GM23248 (cell line): Measurements from ENCODE around the gene STXBP3. TPM values are rescaled to one million over a fixed set of nuclear protein-coding genes. Genes with fewer than 3 reads are reported as not detected.

Experiments
- DNase-seq: peaks from one replicate; pipeline ENCODE4 v3.0.0-alpha.2; 2015
- H2AFZ ChIP-seq: fragments of 200-600 bp; sonication (generic); 2 replicates; pipeline ENCODE4 v1.6.1; 2016; ENCODE audit warnings: antibody characterized with exemption
- H3F3A ChIP-seq: fragments of 200-600 bp; sonication (generic); 2 replicates; pipeline ENCODE4 v1.6.1; 2016; ENCODE audit warnings: mild to moderate bottlenecking, antibody characterized with exemption, mixed run types; ENCODE audit not compliant: insufficient read depth
- H3K27ac ChIP-seq: fragments of 200-600 bp; sonication (generic); 2 replicates; pipeline ENCODE4 v1.5.1; 2016; ENCODE audit warnings: mild to moderate bottlenecking
- H3K27me3 ChIP-seq: fragments of 200-600 bp; sonication (generic); replicated peaks from 2 replicates; pipeline ENCODE4 v1.6.1; 2016; ENCODE audit warnings: mild to moderate bottlenecking; ENCODE audit not compliant: insufficient read depth
- H3K36me3 ChIP-seq: fragments of 200-600 bp; sonication (generic); 2 replicates; pipeline ENCODE4 v1.6.1; 2016; ENCODE audit warnings: low read depth, mild to moderate bottlenecking
- H3K4me1 ChIP-seq: fragments of 200-600 bp; sonication (generic); 2 replicates; pipeline ENCODE4 v1.6.1; 2016; ENCODE audit warnings: mild to moderate bottlenecking; ENCODE audit not compliant: insufficient read depth
- H3K4me2 ChIP-seq: fragments of 200-600 bp; sonication (generic); one replicate; pipeline ENCODE4 v1.6.1; 2016; ENCODE audit warnings: mild to moderate bottlenecking; ENCODE audit not compliant: unreplicated experiment
- H3K4me3 ChIP-seq: fragments of 200-600 bp; sonication (generic); 2 replicates; pipeline ENCODE4 v1.5.1; 2016; ENCODE audit warnings: mild to moderate bottlenecking
- H3K79me2 ChIP-seq: fragments of 200-600 bp; sonication (generic); 2 replicates; pipeline ENCODE4 v1.6.1; 2016; ENCODE audit warnings: mild to moderate bottlenecking; ENCODE audit not compliant: insufficient read depth
- H3K9ac ChIP-seq: fragments of 200-600 bp; sonication (generic); 2 replicates; pipeline ENCODE4 v1.6.1; 2016; ENCODE audit warnings: mild to moderate bottlenecking
- H3K9me2 ChIP-seq: fragments of 200-600 bp; sonication (generic); 2 replicates; pipeline ENCODE4 v1.6.1; 2016; ENCODE audit warnings: mixed run types, mild to moderate bottlenecking, moderate library complexity; ENCODE audit not compliant: insufficient read depth
- H3K9me3 ChIP-seq: fragments of 200-600 bp; sonication (generic); one replicate; pipeline ENCODE4 v1.6.1; 2017; ENCODE audit warnings: low read depth
- H4K20me1 ChIP-seq: fragments of 200-600 bp; sonication (generic); 2 replicates; pipeline ENCODE4 v1.6.0; 2016; ENCODE audit not compliant: insufficient read depth
- EZH2 ChIP-seq: fragments of 200-600 bp; sonication (generic); IDR thresholded peaks from 2 replicates; pipeline ENCODE4 v1.6.1; 2018; ENCODE audit warnings: antibody characterized with exemption, mild to moderate bottlenecking; ENCODE audit not compliant: insufficient read depth, poor library complexity, severe bottlenecking
- EZH2phosphoT487 ChIP-seq: fragments of 200-600 bp; sonication (generic); IDR thresholded peaks from 2 replicates; pipeline ENCODE4 v1.6.1; 2018; ENCODE audit warnings: antibody characterized with exemption, moderate library complexity, mild to moderate bottlenecking, low read depth; ENCODE audit not compliant: insufficient read depth
- WGBS, 2 experiments: methylation state at CpG; one replicate each; pipeline ENCODE4 v1.1.6; 2015 to 2017; ENCODE audit warnings: low lambda C conversion rate in 2 of 2, low coverage in 1 of 2; ENCODE audit errors: missing lambda C conversion rate in 2 of 2; 5-methylcytosine and 5-hydroxymethylcytosine counted together
- in situ Hi-C: fragments of 300-500 bp; cut with MboI; formaldehyde crosslinking; loops from 2 replicates; pipeline ENCODE4 v1.15.0; 2020
- polyA plus RNA-seq: library from polyadenylated mRNA; unstranded; fragments of >200 nt; fragmentation: Nextera tagmentation; extraction: Ambion mirVana; gene quantifications from 2 replicates; pipeline ENCODE4 v1.2.1, GENCODE V29; 2016
- total RNA-seq: library from RNA; depleted of rRNA; stranded (reverse); fragments of >200 nt; shearing (Covaris generic); gene quantifications from 2 replicates; pipeline ENCODE4 v1.2.3, GENCODE V29; 2014

STXBP3 gene
- total and polyA plus RNA-seq, 2 experiments from 2014 or later, result 42.3 to 43.7 TPM

DNA sequence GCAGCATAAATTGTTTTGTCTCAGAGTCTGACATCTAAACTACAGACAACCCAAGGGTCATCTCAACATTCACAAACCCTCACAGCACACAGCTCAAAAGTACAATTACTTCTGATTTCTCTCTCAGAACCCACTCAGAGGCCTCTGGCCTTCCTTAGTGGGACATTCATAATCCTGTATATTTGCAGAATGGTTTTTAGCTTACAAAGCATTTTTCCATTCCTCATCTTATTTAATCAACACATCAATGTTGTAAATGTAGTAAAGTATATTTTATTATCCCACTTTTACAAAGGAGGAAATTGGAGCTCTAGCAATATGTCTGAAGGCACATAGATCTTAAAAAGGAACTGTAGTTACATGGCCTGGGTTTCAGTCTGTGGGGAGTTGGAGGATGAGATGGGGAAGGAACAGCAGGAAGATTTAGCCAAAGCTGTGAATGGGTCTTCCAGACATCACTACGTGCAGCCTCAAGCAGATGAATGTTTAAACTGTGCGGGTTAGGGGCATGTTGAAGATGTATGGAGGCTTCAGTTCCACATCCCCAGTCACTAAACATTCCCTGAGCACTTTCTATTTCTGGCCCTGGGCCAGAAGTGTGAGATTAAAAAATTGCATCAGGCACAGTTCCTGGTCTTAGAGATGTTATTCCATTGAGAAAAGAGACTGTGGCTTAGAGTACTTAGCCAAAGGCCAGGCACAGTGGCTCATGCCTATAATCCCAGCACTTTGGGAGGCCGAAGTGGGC, 97.1 kb downstream of the STXBP3 start:
- Histone ChIP-seq H3K4me2 (no peak overlapping the region), H3K27me3 (no peaks in the 10 kb centered on the region), H4K20me1 (no peaks in the 10 kb centered on the region), H3F3A (no peaks in the 10 kb centered on the region), H3K9me2 (no peaks in the 10 kb centered on the region), H3K27ac (no peak overlapping the region), H3K36me3 (no peaks in the 10 kb centered on the region), H2AFZ (no peak overlapping the region), H3K9me3 (no peaks in the 10 kb centered on the region), H3K4me1 (no peaks in the 10 kb centered on the region), H3K79me2 (no peaks in the 10 kb centered on the region), H3K9ac (no peak overlapping the region), H3K4me3 (no peak overlapping the region)
- DNase-seq, result no peak
- WGBS, 2 experiments, result 67 to 79% methylated on average over 3 of the region's 3 CpGs
- in situ Hi-C loops, result no loop called here
- TF ChIP-seq EZH2phosphoT487, result no peak
- no peak for TF ChIP-seq EZH2

DNA sequence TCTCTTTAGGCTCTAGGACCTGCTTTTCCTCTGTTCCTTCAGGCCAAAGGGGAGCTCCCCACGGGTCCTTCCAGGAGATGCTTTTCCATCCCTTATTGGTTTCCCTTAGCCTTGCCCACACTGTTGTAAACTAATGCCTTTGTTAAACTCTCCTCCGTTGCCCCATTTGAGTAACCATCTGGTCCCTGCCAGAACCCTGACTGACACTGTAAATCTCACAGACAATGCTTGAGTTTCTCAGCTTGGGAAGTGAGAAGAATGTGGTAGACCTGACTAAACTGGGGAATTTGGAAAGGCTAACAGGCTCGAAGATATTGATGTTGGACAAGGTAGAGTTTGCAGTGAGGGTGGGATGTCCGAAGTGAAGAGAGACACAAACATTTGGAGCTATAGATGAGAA, 99.0 kb downstream of the STXBP3 start:
- WGBS, 2 experiments, result 68 to 75% methylated on average over 4 of the region's 4 CpGs

DNA sequence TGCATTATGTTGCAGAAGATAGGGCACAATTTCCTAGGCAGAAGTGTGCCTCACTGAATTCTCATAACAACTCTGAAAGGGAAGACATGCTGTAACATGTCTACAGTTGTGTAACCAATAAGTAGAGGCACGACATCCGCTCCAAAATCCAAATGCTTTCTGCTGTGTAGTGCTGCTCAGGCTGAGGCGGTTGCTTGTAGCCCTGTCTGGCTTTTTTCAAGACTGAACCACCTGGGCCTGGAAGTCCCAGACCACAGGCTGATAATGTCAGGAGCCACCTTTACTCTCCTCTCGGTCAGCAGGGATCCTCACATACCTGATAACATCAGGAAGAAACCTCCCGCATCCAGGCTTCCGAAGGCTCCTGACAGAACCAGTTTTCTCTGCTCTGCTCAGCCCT, 99.5 kb downstream of the STXBP3 start:
- no peaks in the 10 kb centered on the region for H3K79me2 ChIP-seq
- H4K20me1 ChIP-seq, result no peaks in the 10 kb centered on the region
- no peaks in the 10 kb centered on the region for H3F3A ChIP-seq
- DNase-seq, result no peak
- no peak overlapping the region for H3K4me3 ChIP-seq
- no peak overlapping the region for H3K27ac ChIP-seq
- no peak overlapping the region for H3K4me2 ChIP-seq
- H3K9me3 ChIP-seq, result no peaks in the 10 kb centered on the region
- no peak overlapping the region for H3K9ac ChIP-seq
- H3K9me2 ChIP-seq, result no peaks in the 10 kb centered on the region
- no peak for TF ChIP-seq EZH2
- TF ChIP-seq EZH2phosphoT487, result no peak
- in situ Hi-C loops, result no loop called here
- 68 to 72% methylated on average over 6 of the region's 6 CpGs for WGBS, 2 experiments
- no peaks in the 10 kb centered on the region for H3K4me1 ChIP-seq
- H2AFZ ChIP-seq, result no peak overlapping the region
- H3K36me3 ChIP-seq, result no peaks in the 10 kb centered on the region
- H3K27me3 ChIP-seq, result no peaks in the 10 kb centered on the region

More for the DNA sequence above, 99.0 kb downstream of the STXBP3 start:
- Histone ChIP-seq H3K4me3 (no peak overlapping the region), H3K9me3 (no peaks in the 10 kb centered on the region), H2AFZ (no peak overlapping the region), H4K20me1 (no peaks in the 10 kb centered on the region), H3K27me3 (no peaks in the 10 kb centered on the region), H3F3A (no peaks in the 10 kb centered on the region), H3K36me3 (no peaks in the 10 kb centered on the region), H3K9me2 (no peaks in the 10 kb centered on the region), H3K79me2 (no peaks in the 10 kb centered on the region), H3K4me2 (no peak overlapping the region), H3K4me1 (no peaks in the 10 kb centered on the region), H3K27ac (no peak overlapping the region), H3K9ac (no peak overlapping the region)
- TF ChIP-seq EZH2phosphoT487, result no peak
- no peak for TF ChIP-seq EZH2
- in situ Hi-C loops, result no loop called here
- no peak for DNase-seq

DNA sequence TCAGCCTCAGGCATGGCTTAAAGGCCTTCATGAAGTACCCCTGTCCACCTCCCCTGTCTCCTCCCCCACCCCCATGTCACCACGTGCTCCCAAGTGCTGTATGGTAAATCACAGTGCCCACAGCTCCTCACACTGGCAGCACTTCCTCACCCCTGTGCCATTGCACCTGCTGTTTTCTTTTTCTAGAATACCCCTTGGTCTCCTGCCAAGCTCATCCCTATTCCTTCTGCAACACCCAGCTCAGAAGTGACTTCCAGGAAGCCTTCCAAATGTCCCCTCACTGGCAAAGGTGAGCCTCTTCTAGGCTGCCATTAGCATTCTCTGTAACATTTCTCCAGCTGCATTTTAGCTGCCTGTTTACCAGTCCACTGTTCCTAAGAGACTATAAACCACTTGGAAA, 101.0 kb downstream of the STXBP3 start:
- H3K36me3 ChIP-seq, result no peaks in the 10 kb centered on the region
- H3K4me2 ChIP-seq, result no peak overlapping the region
- TF ChIP-seq EZH2phosphoT487 (no peak), EZH2 (no peak)
- no peak overlapping the region for H3K27ac ChIP-seq
- H3K27me3 ChIP-seq, result no peaks in the 10 kb centered on the region
- no peaks in the 10 kb centered on the region for H4K20me1 ChIP-seq
- 46 to 73% methylated on average over 1 of the region's 1 CpG for WGBS, 2 experiments
- no peaks in the 10 kb centered on the region for H3K9me2 ChIP-seq
- no peak overlapping the region for H3K4me3 ChIP-seq
- no peak overlapping the region for H2AFZ ChIP-seq
- H3K4me1 ChIP-seq, result peaks cover 10% of the 10 kb centered on the region
- no peaks in the 10 kb centered on the region for H3F3A ChIP-seq
- H3K9me3 ChIP-seq, result no peaks in the 10 kb centered on the region
- in situ Hi-C loops, result no loop called here
- H3K79me2 ChIP-seq, result no peaks in the 10 kb centered on the region
- H3K9ac ChIP-seq, result no peak overlapping the region
- DNase-seq, result no peak

DNA sequence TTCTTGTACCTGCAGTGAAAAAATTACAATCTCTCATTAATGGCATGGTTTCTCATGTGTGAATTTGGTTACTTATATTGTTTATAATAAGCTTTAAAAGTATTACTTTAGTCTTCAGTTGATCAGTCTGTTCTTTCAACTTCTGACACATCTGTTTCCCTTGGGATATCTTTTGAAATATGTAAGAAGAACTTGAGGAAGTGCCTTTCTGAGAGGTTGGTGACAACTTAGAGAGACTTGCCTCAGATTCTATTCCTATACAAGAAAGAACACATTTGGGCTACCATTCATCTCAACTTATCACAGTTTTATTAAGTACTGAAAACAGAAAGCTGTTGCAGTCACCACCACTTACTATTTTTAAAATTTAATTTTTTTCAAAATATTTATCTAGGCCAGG, 102.3 kb downstream of the STXBP3 start:
- TF ChIP-seq EZH2phosphoT487 (no peak), EZH2 (no peak)
- Histone ChIP-seq H3F3A (0 out of 2 replicates have a peak, but pooled peaks cover 2% of the 10 kb centered on the region), H3K9me2 (no peaks in the 10 kb centered on the region), H4K20me1 (no peaks in the 10 kb centered on the region), H3K27ac (no peak overlapping the region), H3K4me3 (no peak overlapping the region), H3K36me3 (no peaks in the 10 kb centered on the region), H2AFZ (no peak overlapping the region), H3K9ac (no peak overlapping the region), H3K9me3 (no peaks in the 10 kb centered on the region), H3K4me2 (no peak overlapping the region), H3K79me2 (no peaks in the 10 kb centered on the region), H3K27me3 (no peaks in the 10 kb centered on the region), H3K4me1 (peaks cover 15% of the 10 kb centered on the region)
- in situ Hi-C loops, result no loop called here
- no peak for DNase-seq
